ENCODE data around the gene IDH3B. TPM values are rescaled to one million over a fixed set of nuclear protein-coding genes. Genes with fewer than 3 reads are reported as not detected.

Gene IDH3B
- total and polyA plus RNA-seq, 2 of the 8 experiments (the other 6 are each of a cell fraction or from before 2014, with no cell fraction given), result 110 to 167 TPM

- no peak for TF ChIP-seq TAF7 (optimal IDR thresholded peaks at IDR 0.05; ENCODE audit: borderline replicate concordance, low read depth, low read length)
- no peak for TF ChIP-seq SIX5 (IDR thresholded peaks at IDR 0.05; ENCODE audit: low read depth, low read length)
- TF ChIP-seq TEAD4 (IDR thresholded peaks at IDR 0.05; ENCODE audit: low read depth, low read length), result no peak
- no peak for TF ChIP-seq PHF8 (conservative IDR thresholded peaks at IDR 0.05; ENCODE audit: low read depth, low read length)
- TF ChIP-seq NRF1 (IDR thresholded peaks at IDR 0.05; ENCODE audit: low read depth, low read length), result no peak
- no peak for TF ChIP-seq POLR2AphosphoS5 (IDR thresholded peaks at IDR 0.05; ENCODE audit: low read depth, low read length)
- no peak for TF ChIP-seq RNF2 (IDR thresholded peaks at IDR 0.05; ENCODE audit: borderline replicate concordance, low read depth, low read length, missing control alignments, poor library complexity, severe bottlenecking)
- TF ChIP-seq KDM1A (IDR thresholded peaks at IDR 0.05; ENCODE audit: borderline replicate concordance, low read length), result no peak
- TF ChIP-seq CBX5 (IDR thresholded peaks at IDR 0.05; ENCODE audit: low read depth, low read length), result no peak
- TF ChIP-seq KDM4A (IDR thresholded peaks at IDR 0.05; ENCODE audit: low read depth, low read length, severe bottlenecking), result no peak
- TF ChIP-seq KDM5A (IDR thresholded peaks at IDR 0.05; ENCODE audit: low read length), result no peak
- TF ChIP-seq SP1 (IDR thresholded peaks at IDR 0.05; ENCODE audit: low read depth, low read length), result peak; percentile 50; the same call in 1 of the 2 replicates
- TF ChIP-seq BRCA1 (IDR thresholded peaks at IDR 0.05; ENCODE audit: low read depth, low read length), result no peak
- no peak for TF ChIP-seq EZH2 (IDR thresholded peaks at IDR 0.05; ENCODE audit: low read depth, low read length, severe bottlenecking)
These were observed 37.7 kb upstream of the IDH3B start (continued) for GRCh38 chr20:2701671-2702081.

Data from H1 (cell line).